ENCODE measurements around the gene POLR1C. TPM values are rescaled to one million over a fixed set of nuclear protein-coding genes. Genes with fewer than 3 reads are reported as not detected.
A peak's percentile ranks its signal among the peaks of the same experiment; 100 is the strongest.

The POLR1C gene
- total RNA-seq, 1 donor from 2014 or later: 38.2 TPM

DNA sequence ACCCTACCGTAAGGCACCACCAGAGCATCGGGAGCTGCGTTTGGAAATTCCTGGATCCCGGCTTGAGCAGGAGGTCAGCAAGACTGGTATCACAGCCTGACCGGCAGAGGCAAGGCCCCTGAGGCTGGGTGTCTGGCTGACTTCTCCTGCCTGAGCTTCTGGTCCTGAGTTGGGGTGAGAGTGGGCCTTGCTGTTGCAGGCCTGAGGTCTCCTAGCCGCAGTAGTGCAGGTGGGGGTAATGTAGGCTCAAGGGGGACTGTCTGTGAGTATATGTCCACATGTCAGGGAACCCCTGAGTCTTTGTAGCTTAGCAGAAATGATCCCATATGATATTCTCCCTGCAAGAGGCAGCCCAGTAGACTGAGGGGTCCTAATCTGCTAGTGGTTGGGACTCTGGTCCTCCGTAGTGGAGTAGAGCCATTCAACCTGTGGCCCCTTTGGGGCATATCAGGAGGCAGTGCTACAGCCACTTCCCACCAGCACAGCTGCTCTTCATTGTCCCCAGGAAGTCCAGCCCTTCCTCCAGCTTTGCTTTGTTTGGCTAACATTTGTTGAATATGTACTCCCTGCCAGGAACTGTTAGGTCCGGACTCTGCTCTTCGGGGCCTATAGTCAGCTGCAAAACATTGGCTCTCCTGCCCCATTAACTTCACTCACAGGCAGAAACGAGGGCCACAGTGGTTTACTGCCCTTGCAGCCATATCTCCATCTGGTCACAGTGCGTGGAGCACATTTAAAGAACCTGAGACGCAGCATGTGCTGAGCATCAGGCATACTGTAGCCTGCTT is 17.7 kb upstream of the POLR1C start:
- DNase-seq (ENCODE audit: low read depth) (no peak), FAIRE-seq (no peak)
- Histone ChIP-seq H3K36me3 (ENCODE audit: control insufficient read depth, insufficient read depth, low read length) (peaks cover 34% of the 10 kb centered on the region), H3K27me3 (ENCODE audit: control insufficient read depth, insufficient read depth, low read length) (no peaks in the 10 kb centered on the region), H3K4me3 (ENCODE audit: low read depth, low read length) (no peak overlapping the region)
- TF ChIP-seq, protein P1, sequence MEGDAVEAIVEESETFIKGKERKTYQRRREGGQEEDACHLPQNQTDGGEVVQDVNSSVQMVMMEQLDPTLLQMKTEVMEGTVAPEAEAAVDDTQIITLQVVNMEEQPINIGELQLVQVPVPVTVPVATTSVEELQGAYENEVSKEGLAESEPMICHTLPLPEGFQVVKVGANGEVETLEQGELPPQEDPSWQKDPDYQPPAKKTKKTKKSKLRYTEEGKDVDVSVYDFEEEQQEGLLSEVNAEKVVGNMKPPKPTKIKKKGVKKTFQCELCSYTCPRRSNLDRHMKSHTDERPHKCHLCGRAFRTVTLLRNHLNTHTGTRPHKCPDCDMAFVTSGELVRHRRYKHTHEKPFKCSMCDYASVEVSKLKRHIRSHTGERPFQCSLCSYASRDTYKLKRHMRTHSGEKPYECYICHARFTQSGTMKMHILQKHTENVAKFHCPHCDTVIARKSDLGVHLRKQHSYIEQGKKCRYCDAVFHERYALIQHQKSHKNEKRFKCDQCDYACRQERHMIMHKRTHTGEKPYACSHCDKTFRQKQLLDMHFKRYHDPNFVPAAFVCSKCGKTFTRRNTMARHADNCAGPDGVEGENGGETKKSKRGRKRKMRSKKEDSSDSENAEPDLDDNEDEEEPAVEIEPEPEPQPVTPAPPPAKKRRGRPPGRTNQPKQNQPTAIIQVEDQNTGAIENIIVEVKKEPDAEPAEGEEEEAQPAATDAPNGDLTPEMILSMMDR (IDR thresholded peaks at IDR 0.05; ENCODE audit: insufficient read depth, low read length, severe bottlenecking): no peak

DNA sequence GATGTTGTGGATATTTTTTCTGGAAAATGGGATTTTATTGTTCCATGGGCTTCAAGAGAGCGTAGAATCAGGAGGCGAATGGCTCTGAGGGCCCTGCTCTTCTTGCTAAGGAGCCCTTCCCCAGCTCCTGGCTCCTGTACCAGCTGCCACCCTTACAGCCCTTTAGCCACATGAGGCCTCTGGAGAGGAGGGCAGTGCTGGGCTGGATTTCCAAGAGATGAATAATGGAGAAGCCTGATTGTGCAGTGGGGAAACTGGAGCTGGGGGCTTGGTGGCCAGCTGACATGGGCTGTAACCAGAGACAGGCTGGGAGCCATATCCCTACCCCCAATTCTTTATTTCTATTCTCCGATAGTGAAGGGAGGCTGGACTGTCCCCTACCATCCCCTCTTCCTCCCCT is 16.0 kb upstream of the POLR1C start:
- FAIRE-seq (no peak), DNase-seq (ENCODE audit: low read depth) (no peak)
- TF ChIP-seq, protein P1 (IDR thresholded peaks at IDR 0.05; ENCODE audit: insufficient read depth, low read length, severe bottlenecking): no peak
- Histone ChIP-seq H3K4me3 (ENCODE audit: low read depth, low read length) (no peak overlapping the region), H3K27me3 (ENCODE audit: control insufficient read depth, insufficient read depth, low read length) (no peaks in the 10 kb centered on the region), H3K36me3 (ENCODE audit: control insufficient read depth, insufficient read depth, low read length) (peaks cover 39% of the 10 kb centered on the region)

DNA sequence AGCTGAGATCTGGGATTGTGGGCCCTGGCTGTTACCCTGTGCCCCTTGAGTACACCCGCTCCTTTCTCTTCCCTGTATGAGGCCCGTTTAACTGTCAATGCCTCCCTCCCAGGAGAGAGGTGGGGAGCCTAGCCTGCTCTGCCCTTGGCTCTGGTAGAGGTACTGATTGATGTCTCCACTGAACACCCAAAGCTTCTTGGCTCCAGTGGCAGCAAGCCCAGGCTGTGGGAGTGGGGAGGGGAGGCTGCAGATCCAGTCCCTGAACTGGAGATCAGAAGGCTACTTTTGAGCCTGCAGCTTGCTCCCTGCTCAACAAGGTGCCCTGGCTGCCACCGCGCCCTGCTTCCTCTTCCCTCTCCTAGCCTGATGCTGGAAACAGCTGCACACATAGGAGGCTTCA is 14.2 kb upstream of the POLR1C start:
- Histone ChIP-seq H3K36me3 (ENCODE audit: control insufficient read depth, insufficient read depth, low read length) (peaks cover 38% of the 10 kb centered on the region), H3K27me3 (ENCODE audit: control insufficient read depth, insufficient read depth, low read length) (no peaks in the 10 kb centered on the region), H3K4me3 (ENCODE audit: low read depth, low read length) (no peak overlapping the region)
- TF ChIP-seq, protein P1 (IDR thresholded peaks at IDR 0.05; ENCODE audit: insufficient read depth, low read length, severe bottlenecking): no peak
- DNase-seq (ENCODE audit: low read depth) (no peak), FAIRE-seq (peak; percentile 85)

DNA sequence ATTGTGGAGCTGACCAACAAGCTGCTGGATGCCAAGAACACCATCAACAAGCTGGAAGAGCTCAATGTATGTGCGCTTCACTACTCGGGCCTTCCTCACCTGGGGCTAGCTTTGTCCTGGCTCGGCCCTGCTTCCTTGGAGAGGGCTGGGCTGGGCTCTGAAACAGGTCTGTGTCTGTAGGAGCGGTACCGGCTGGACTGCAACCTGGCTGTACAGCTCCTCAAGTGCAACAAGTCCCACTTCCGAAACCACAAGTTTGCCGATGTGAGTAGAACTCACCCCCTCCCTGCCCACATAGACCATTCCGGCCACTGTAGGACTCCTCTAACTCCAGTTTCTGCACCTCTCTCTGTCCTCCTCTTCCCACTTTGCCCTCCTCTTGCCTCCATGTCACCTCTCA is 13.4 kb upstream of the POLR1C start:
- Histone ChIP-seq H3K36me3 (ENCODE audit: control insufficient read depth, insufficient read depth, low read length) (peaks cover 36% of the 10 kb centered on the region), H3K4me3 (ENCODE audit: low read depth, low read length) (no peak overlapping the region), H3K27me3 (ENCODE audit: control insufficient read depth, insufficient read depth, low read length) (no peaks in the 10 kb centered on the region)
- DNase-seq (ENCODE audit: low read depth): no peak
- FAIRE-seq: no peak
- TF ChIP-seq, protein P1 (IDR thresholded peaks at IDR 0.05; ENCODE audit: insufficient read depth, low read length, severe bottlenecking): no peak

DNA sequence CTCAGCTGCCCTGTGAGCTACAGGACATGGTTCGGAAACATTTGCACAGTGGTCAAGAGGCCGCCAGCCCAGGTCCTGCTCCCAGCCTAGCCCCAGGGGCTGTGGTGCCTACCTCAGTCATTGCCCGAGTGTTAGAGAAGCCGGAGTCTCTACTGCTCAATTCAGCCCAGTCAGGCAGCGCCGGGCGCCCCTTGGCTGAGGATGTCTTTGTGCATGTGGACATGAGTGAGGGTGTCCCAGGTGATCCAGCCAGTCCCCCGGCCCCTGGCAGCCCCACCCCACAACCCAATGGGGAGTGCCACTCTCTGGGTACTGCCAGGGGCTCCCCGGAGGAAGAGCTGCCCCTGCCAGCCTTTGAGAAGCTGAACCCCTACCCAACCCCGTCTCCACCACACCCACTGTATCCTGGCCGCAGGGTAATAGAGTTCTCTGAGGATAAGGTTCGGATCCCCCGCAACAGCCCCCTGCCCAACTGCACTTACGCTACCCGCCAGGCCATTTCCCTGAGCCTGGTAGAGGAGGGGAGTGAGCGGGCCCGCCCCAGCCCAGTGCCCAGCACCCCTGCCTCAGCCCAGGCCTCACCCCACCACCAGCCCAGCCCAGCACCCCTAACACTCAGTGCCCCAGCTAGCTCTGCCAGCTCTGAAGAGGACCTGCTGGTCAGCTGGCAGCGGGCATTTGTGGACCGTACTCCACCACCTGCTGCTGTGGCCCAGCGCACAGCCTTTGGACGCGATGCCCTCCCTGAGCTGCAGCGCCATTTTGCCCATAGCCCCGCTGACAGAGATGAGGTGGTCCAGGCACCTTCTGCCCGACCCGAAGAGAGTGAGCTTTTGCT is 11.9 kb upstream of the POLR1C start:
- DNase-seq (ENCODE audit: low read depth) (no peak), FAIRE-seq (no peak)
- H3K4me3 ChIP-seq (ENCODE audit: low read depth, low read length): no peak overlapping the region
- TF ChIP-seq, protein P1 (IDR thresholded peaks at IDR 0.05; ENCODE audit: insufficient read depth, low read length, severe bottlenecking): no peak
- H3K27me3 ChIP-seq (ENCODE audit: control insufficient read depth, insufficient read depth, low read length): no peaks in the 10 kb centered on the region
- H3K36me3 ChIP-seq (ENCODE audit: control insufficient read depth, insufficient read depth, low read length): peaks cover 25% of the 10 kb centered on the region

All from bronchial epithelial cell (primary cell).